Large intestine (tissue), 3 donors: ENCODE results near the gene SS18L1. TPM values are rescaled to one million over a fixed set of nuclear protein-coding genes. Genes with fewer than 3 reads are reported as not detected.

Experiments
- DNase-seq, 2 donors: peaks; one replicate each; pipeline versions ENCODE4 v3.0.0 to v3.0.0-alpha.2; 2013
- H3K27ac ChIP-seq: one replicate; pipeline ENCODE4 v1.5.1; 2013; ENCODE audit warnings: low read length
- H3K27me3 ChIP-seq: 2 replicates; pipeline ENCODE4 v1.6.1; 2013; ENCODE audit warnings: low read length; ENCODE audit not compliant: control insufficient read depth, insufficient read depth
- H3K36me3 ChIP-seq: 2 replicates; pipeline ENCODE4 v1.6.1; 2013; ENCODE audit warnings: low read length; ENCODE audit not compliant: control insufficient read depth, insufficient read depth
- H3K4me1 ChIP-seq: one replicate; pipeline ENCODE4 v1.6.1; 2013; ENCODE audit warnings: low read length; ENCODE audit not compliant: control insufficient read depth, insufficient read depth
- H3K4me3 ChIP-seq: one replicate; pipeline ENCODE4 v1.5.1; 2013; ENCODE audit warnings: low read length
- H3K9me3 ChIP-seq: one replicate; pipeline ENCODE4 v1.6.1; 2013; ENCODE audit warnings: mild to moderate bottlenecking, low read depth, low read length, moderate library complexity; ENCODE audit not compliant: control insufficient read depth
- WGBS: methylation state at CpG from one replicate; pipeline ENCODE4 v1.1.5; 2013; ENCODE audit warnings: low lambda C conversion rate; ENCODE audit not compliant: insufficient coverage; 5-methylcytosine and 5-hydroxymethylcytosine counted together
- polyA plus RNA-seq: library from polyadenylated mRNA; unstranded; fragments of 120-200 nt; gene quantifications from one replicate; pipeline ENCODE4 v1.2.1, GENCODE V29; 2013

SS18L1 gene
- polyA plus RNA-seq, 1 donor = 18.2 TPM

DNA sequence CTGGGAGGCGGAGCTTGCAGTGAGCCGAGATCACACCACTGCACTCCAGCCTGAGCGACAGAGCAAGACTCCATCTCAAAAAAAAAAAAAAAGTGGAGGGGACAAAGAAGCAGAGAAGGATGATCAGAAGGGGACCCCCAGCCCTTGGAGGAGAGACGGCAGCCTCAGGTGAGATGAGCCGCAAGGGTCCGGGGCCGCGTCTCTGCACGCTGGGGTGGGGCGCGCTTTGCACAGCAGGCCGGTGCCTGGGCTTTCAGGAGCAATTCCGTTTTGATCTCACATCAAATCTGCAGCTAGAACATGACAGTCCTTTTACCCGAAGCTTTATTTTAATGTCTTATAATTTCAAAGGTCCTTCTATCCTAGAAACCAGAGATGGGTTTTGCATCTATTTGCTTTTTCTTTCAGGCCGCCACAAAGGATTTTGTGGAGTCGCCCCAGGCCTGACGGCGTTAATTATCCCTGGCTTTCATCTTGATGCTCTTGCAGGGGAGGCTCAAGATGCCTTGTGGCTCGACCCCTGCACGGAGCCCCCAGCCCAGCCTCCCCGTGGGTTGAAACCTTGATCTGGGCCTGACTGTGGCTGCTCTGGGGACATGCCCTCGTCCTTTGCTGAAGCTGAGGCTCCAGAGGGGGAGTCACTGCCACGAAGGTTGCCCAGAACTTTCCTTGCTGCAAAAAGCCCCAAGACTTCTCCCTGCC, 59.3 kb downstream of the SS18L1 start:
- WGBS = 95% methylated on average over 4 of the region's 23 CpGs
- no peak overlapping the region for H3K4me3 ChIP-seq
- no peak overlapping the region for H3K27ac ChIP-seq
- no peaks in the 10 kb centered on the region for H3K9me3 ChIP-seq
- no peak for DNase-seq
- no peaks in the 10 kb centered on the region for H3K27me3 ChIP-seq
- H3K4me1 ChIP-seq = no peaks in the 10 kb centered on the region
- peaks cover 49% of the 10 kb centered on the region for H3K36me3 ChIP-seq

DNA sequence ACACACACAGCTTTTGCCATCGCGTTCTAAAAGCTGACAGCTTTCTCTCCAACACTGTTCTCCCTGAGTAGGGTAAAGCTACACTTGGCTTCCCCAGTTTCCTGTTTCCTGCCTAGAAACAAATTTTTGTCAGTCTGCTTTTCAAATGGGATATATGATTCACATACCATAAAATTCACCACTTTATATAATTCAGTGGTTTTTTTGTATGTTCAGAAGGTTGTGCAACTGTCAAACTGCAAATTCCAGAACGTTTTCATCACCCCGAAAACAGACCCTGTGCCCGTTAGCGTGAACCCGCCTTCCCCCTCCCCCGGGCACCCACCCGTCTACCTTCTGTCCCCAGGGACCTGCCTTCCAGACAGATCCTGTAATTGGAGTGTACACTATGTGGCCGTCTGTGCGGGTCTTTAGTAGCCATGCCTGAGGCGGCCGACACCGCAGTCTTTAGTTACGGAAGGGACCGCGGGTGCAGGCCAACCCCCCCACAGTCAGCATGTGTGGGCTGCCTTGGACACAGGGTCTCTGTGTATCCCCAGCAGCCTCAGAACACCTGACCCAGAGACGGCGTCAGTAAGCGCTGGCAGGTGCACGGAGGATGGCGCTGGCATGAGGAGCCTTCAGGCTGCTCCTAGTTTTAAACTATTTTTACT, 59.9 kb downstream of the SS18L1 start:
- Histone ChIP-seq H3K4me3 (no peak overlapping the region), H3K27me3 (peaks cover 2% of the 10 kb centered on the region), H3K4me1 (no peaks in the 10 kb centered on the region), H3K9me3 (no peaks in the 10 kb centered on the region), H3K27ac (no peak overlapping the region), H3K36me3 (peaks cover 42% of the 10 kb centered on the region)
- no CpG with 5 or more reads among the region's 22 CpGs for WGBS
- no peak for DNase-seq

DNA sequence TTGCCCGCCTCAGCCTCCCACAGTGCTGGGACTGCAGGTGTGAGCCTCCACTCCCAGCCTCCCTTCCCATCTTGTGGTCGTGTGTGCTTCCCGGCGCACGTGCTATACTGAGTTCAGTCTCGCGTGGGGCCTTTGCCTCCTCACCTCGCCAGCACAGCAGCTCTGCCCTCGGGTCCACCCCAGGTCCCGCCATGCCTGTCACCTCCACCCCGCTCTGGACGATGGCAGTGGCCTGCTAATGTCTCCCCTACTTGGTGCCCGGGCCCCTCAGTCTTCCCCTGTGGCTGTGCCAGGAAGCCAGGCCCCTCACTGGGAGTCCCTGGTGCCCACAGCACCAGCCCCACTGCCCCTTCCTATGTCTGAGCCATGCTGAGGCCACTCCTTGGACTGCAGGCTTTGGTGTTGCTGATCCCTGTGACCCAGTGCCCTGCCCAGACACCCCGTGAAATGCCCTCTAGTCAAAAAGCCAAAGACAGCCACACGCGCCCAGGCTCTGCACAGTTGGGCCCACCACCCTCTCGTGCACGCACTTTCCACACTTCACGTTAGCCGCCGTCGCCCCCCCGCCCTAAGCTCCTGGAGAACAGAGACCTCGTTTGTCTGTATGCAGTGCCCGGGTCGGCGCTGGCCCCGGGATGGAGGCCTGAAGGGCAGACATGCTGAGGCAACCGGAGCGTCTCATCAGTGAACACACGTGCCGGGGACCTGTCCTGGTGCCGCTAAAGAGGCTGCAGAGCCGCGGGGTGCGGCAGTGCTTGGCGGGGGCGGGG, 62.2 kb downstream of the SS18L1 start:
- Histone ChIP-seq H3K4me3 (no peak overlapping the region), H3K36me3 (peaks cover 24% of the 10 kb centered on the region), H3K27me3 (peaks cover 25% of the 10 kb centered on the region), H3K9me3 (no peaks in the 10 kb centered on the region), H3K27ac (no peak overlapping the region), H3K4me1 (no peaks in the 10 kb centered on the region)
- WGBS = no CpG with 5 or more reads among the region's 38 CpGs
- DNase-seq = no peak

DNA sequence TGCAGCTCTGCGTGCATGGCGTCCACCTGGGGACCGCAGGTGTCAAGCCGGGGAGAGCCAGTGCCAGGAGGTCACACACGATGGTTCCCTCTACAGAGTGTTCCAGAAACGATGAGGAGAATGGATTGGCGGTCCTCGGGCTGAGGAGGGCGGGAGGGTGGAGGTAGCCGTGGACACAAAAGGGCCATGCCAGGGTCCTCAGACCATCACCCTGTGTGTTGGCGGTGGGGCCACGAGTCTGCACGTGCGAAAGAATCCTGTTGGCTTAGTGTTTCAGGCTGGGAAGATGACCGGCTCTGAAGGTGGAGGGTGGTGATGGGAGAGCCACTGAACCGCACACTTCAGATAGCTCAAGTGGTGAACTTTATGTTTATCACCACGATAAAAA, 62.8 kb downstream of the SS18L1 start:
- peaks cover 31% of the 10 kb centered on the region for H3K27me3 ChIP-seq
- no peak for DNase-seq
- no peaks in the 10 kb centered on the region for H3K9me3 ChIP-seq
- no peak overlapping the region for H3K27ac ChIP-seq
- peaks cover 18% of the 10 kb centered on the region for H3K36me3 ChIP-seq
- WGBS = no CpG with 5 or more reads among the region's 17 CpGs
- H3K4me3 ChIP-seq = no peak overlapping the region
- no peaks in the 10 kb centered on the region for H3K4me1 ChIP-seq

DNA sequence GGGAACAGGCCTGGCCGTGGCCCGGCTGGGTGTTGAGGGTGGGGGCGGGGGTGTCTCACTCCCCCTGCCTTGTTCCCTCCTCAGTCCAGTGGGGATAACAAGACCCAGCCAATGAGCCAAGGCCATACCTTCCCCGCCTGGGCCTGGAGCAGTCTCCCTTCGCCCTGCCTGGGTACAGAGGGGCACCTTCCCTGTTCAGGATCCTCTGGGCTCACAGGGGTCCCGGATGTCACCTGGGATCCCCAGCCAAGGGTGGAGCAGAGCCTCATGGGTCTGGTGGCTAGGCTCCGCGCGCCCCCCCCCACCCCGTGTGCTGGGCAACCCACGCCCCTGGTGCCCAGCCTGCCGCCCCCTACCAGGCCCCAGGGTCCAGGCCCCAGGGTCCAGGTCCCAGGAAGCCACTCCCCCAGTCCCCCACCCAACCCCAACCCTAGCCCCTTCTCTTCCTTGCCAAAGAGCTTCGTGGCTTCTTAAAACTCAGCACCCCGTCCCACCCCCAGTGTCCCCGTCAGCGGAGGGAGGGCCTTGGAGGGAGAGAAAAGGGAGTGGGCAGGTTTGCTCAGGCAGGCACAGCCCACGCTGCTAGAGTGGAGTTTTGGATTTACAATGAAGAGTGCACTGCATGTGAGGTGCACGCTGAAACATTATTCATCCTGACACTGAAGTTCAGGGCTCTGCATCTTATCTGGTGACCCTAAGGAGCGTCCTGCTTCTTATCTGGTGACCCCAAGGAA, 64.7 kb downstream of the SS18L1 start:
- no peak overlapping the region for H3K27ac ChIP-seq
- H3K4me1 ChIP-seq = no peaks in the 10 kb centered on the region
- no peak for DNase-seq
- peaks cover 4% of the 10 kb centered on the region for H3K36me3 ChIP-seq
- WGBS = no CpG with 5 or more reads among the region's 19 CpGs
- no peak overlapping the region for H3K4me3 ChIP-seq
- peaks cover 43% of the 10 kb centered on the region for H3K27me3 ChIP-seq
- no peaks in the 10 kb centered on the region for H3K9me3 ChIP-seq

DNA sequence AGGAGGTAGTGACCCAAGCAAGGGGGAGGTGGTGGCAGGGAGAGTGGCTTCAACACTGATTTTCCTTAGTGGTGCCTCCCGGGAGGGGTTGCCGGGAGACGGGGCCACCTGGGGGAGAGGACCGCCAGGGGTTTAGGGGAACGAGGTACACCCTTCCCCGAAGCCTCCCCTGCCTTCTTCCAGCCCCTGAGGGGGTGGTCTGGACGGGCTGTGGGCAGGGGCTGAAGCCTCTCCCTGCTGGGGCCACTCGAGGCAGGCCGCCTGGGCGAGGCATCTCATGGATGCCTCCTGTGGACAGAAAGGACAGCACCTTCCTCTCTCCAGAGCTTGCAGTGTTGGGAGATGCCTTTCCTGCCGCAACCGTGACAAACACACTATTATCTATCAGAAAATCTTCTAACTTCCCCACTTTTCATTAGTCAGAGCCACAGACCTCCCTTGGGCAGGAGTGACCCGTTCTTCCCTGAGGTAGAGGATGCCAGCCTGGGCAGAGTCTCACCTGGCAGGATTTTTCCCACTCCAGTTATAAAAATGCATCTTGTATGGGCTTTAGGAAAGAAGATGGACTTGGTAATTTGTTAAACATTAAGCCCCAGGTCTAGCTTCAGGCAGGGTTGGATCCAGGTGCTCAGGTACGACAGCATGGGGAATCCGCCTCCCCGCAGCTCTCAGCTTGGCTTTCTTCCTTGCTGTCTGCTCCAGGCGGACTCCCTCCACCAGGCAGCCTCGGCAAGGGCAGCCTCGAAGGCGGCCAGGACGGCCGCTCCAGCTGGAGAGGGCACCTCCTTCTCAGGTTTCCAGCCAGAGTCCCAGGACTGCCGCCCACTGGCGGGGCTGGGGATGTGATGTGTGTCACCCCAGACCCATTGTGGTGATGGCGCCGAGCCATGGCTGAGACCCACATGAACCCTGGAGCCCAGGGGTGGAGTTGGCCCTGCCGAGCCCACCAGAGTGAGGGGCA, 65.5 kb downstream of the SS18L1 start:
- no peaks in the 10 kb centered on the region for H3K36me3 ChIP-seq
- no peaks in the 10 kb centered on the region for H3K4me1 ChIP-seq
- no peak overlapping the region for H3K4me3 ChIP-seq
- H3K27me3 ChIP-seq = peaks cover 47% of the 10 kb centered on the region
- no peak for DNase-seq
- H3K9me3 ChIP-seq = no peaks in the 10 kb centered on the region
- H3K27ac ChIP-seq = no peak overlapping the region
- no CpG with 5 or more reads among the region's 27 CpGs for WGBS

DNA sequence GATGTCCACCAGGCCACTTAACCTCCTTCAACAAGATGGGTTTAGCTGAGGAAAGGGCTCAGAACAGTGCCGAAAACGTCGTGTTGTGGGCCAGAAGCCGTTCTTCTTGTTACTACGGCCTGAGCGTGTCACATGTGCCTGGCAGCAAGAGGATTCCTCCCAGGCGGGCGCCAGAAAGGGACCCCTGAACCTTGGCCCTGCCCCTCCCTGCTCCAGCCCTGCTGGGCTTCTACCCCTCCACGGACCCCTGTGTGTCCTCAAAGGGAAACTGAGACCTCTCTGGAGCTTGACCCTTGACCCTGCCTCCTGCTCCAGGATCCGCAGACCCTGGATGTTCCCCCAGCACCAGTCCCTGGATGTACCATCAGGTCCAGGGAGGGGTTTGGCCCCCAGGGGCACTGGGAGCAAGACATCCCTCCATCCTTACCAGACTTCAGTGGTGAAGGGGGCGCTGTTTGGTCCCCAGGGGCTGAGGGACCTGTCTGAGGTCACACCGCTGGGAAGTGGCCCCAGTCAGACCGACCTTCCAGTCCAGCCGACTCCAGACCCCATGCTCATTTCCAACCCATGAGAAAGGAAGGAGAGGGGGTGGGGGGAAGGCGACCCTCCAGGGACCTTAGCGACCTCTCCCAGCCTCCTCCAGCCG, 66.4 kb downstream of the SS18L1 start:
- no peaks in the 10 kb centered on the region for H3K36me3 ChIP-seq
- no peak for DNase-seq
- no peak overlapping the region for H3K4me3 ChIP-seq
- H3K27me3 ChIP-seq = peaks cover 56% of the 10 kb centered on the region
- WGBS = no CpG with 5 or more reads among the region's 17 CpGs
- no peaks in the 10 kb centered on the region for H3K9me3 ChIP-seq
- H3K4me1 ChIP-seq = no peaks in the 10 kb centered on the region
- no peak overlapping the region for H3K27ac ChIP-seq

DNA sequence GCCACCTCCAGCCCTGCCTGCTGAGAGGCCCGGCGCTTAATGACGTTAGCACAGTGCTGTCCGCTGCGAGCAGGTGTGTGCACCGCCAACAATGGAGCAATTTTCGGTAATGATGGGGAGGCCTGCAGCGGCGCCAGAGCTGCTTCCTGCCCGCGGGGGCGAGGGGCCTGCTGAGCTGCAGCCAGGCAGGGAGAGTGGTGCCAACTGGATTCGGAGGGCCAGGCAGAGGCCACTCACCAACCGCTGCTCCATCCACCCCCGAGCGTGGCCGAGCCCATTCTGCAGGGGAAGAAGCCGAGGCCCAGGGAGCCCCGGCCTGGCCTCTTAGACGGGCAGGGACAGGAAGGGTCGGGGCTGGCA, 66.9 kb downstream of the SS18L1 start:
- peaks cover 61% of the 10 kb centered on the region for H3K27me3 ChIP-seq
- H3K4me3 ChIP-seq = no peak overlapping the region
- no peaks in the 10 kb centered on the region for H3K4me1 ChIP-seq
- H3K9me3 ChIP-seq = no peaks in the 10 kb centered on the region
- no peaks in the 10 kb centered on the region for H3K36me3 ChIP-seq
- H3K27ac ChIP-seq = no peak overlapping the region
- DNase-seq = no peak
- no CpG with 5 or more reads among the region's 21 CpGs for WGBS

DNA sequence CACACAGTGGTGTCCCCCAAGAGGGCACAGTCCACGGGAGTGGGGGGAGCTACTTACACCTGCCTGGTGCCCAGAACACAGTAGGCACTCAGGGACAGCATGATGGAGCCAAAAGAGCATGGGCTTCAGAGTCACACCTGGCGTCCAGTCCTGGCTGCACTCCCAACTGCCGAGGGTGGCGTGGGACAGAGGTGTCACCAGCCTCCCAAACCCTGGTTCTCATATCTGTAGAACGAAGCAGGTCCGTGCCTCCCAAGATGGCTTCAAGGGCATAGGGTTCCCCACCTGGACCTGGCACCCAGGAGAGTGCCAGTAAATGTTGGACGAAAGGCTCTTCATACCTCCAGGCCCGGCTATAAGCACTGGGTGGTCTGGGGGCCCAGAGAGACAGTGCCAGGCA, 67.6 kb downstream of the SS18L1 start:
- Histone ChIP-seq H3K27ac (no peak overlapping the region), H3K27me3 (peaks cover 67% of the 10 kb centered on the region), H3K4me1 (no peaks in the 10 kb centered on the region), H3K9me3 (no peaks in the 10 kb centered on the region), H3K4me3 (no peak overlapping the region), H3K36me3 (no peaks in the 10 kb centered on the region)
- DNase-seq = no peak
- WGBS = no CpG with 5 or more reads among the region's 8 CpGs
